HEK293 (cell line): ENCODE measurements around the gene SNAP47.

Experiments used
- CTCF ChIP-seq: fragments of 450-650 bp; formaldehyde crosslinking; IDR thresholded peaks from 2 replicates; pipeline ENCODE4 v1.5.1; 2016; ENCODE audit warnings: missing biosample characterization, missing genetic modification characterization
- MZF1 ChIP-seq: fragments of 450-650 bp; formaldehyde crosslinking; IDR thresholded peaks from 2 replicates; pipeline ENCODE4 v1.5.1; 2017; ENCODE audit warnings: missing biosample characterization, missing genetic modification characterization, borderline replicate concordance
- PATZ1 ChIP-seq: fragments of 450-650 bp; formaldehyde crosslinking; IDR thresholded peaks from 2 replicates; pipeline ENCODE4 v1.5.1; 2016; ENCODE audit warnings: missing biosample characterization, missing genetic modification characterization
- PRDM1 ChIP-seq: fragments of 450-650 bp; formaldehyde crosslinking; IDR thresholded peaks from 2 replicates; pipeline ENCODE4; 2016; ENCODE audit warnings: missing biosample characterization, missing genetic modification characterization
- REST ChIP-seq: fragments of 450-650 bp; formaldehyde crosslinking; IDR thresholded peaks from 2 replicates; pipeline ENCODE4 v1.5.1; 2016; ENCODE audit warnings: missing biosample characterization, missing genetic modification characterization
- SCRT1 ChIP-seq: fragments of 450-650 bp; formaldehyde crosslinking; IDR thresholded peaks from 2 replicates; pipeline ENCODE4 v1.5.1; 2016; ENCODE audit warnings: missing biosample characterization, missing genetic modification characterization, borderline replicate concordance
- ZNF112 ChIP-seq: fragments of 450-650 bp; formaldehyde crosslinking; IDR thresholded peaks from 2 replicates; pipeline ENCODE4 v1.5.0; 2017; ENCODE audit warnings: missing biosample characterization, missing genetic modification characterization
- ZNF2 ChIP-seq: fragments of 450-650 bp; formaldehyde crosslinking; IDR thresholded peaks from 2 replicates; pipeline ENCODE4 v1.5.1; 2016; ENCODE audit warnings: missing biosample characterization, missing genetic modification characterization
- ZNF404 ChIP-seq: fragments of 450-650 bp; formaldehyde crosslinking; IDR thresholded peaks from 2 replicates; pipeline ENCODE4 v1.5.1; 2017; ENCODE audit warnings: missing biosample characterization, missing genetic modification characterization
- ZNF544 ChIP-seq: fragments of 450-650 bp; formaldehyde crosslinking; IDR thresholded peaks from 2 replicates; pipeline ENCODE4 v1.5.0; 2017; ENCODE audit warnings: missing biosample characterization, missing genetic modification characterization
- ZNF561 ChIP-seq: fragments of 450-650 bp; IDR thresholded peaks from 2 replicates; pipeline ENCODE4 v1.5.1; 2018; ENCODE audit warnings: missing biosample characterization, missing genetic modification characterization, borderline replicate concordance
- ZNF660 ChIP-seq: fragments of 450-650 bp; IDR thresholded peaks from 2 replicates; pipeline ENCODE4 v1.5.1; 2018; ENCODE audit warnings: missing biosample characterization, mild to moderate bottlenecking, missing genetic modification characterization
- ZNF830 ChIP-seq: fragments of 450-650 bp; IDR thresholded peaks from 2 replicates; pipeline ENCODE4 v1.5.0; 2018; ENCODE audit warnings: missing biosample characterization, missing genetic modification characterization, low read depth, mild to moderate bottlenecking, moderate library complexity
- ZSCAN16 ChIP-seq: fragments of 450-650 bp; formaldehyde crosslinking; IDR thresholded peaks from 2 replicates; pipeline ENCODE4 v1.5.1; 2016; ENCODE audit warnings: missing biosample characterization, missing genetic modification characterization

- TF ChIP-seq ZNF544 (tag by site-specific recombination) = no peak
- TF ChIP-seq PRDM1 (tag by site-specific recombination) = no peak
- no peak for TF ChIP-seq ZSCAN16 (tag by site-specific recombination)
- TF ChIP-seq CTCF (tag by site-specific recombination) = no peak
- TF ChIP-seq PATZ1 (tag by site-specific recombination) = no peak
- no peak for TF ChIP-seq ZNF660 (tag by site-specific recombination)
- no peak for TF ChIP-seq SCRT1 (tag by site-specific recombination)
- TF ChIP-seq ZNF561 (tag by site-specific recombination) = no peak
- TF ChIP-seq REST (tag by site-specific recombination) = peak; percentile 46; the same call in 1 of the 2 replicates
- no peak for TF ChIP-seq ZNF2 (tag by site-specific recombination)
- TF ChIP-seq ZNF830 (tag by site-specific recombination) = no peak
- TF ChIP-seq ZNF112 (tag by site-specific recombination) = no peak
- TF ChIP-seq ZNF404 (tag by site-specific recombination) = no peak
- no peak for TF ChIP-seq MZF1 (tag by site-specific recombination)
Measured at GRCh38 chr1:227764019-227764391, 28.8 kb downstream of the SNAP47 start.
